Measurements from ENCODE around the gene BOK. TPM values are rescaled to one million over a fixed set of nuclear protein-coding genes. Genes with fewer than 3 reads are reported as not detected.
A peak's percentile ranks its signal among the peaks of the same experiment; 100 is the strongest.

The BOK gene
- total RNA-seq, 1 donor from 2014 or later = 110 TPM

- no peaks in the 10 kb centered on the region for H3K9me3 Mint-ChIP-seq (ENCODE audit: unreplicated experiment)
Measured at GRCh38 chr2:241618829-241619228, 60.3 kb downstream of the BOK start.

DNA sequence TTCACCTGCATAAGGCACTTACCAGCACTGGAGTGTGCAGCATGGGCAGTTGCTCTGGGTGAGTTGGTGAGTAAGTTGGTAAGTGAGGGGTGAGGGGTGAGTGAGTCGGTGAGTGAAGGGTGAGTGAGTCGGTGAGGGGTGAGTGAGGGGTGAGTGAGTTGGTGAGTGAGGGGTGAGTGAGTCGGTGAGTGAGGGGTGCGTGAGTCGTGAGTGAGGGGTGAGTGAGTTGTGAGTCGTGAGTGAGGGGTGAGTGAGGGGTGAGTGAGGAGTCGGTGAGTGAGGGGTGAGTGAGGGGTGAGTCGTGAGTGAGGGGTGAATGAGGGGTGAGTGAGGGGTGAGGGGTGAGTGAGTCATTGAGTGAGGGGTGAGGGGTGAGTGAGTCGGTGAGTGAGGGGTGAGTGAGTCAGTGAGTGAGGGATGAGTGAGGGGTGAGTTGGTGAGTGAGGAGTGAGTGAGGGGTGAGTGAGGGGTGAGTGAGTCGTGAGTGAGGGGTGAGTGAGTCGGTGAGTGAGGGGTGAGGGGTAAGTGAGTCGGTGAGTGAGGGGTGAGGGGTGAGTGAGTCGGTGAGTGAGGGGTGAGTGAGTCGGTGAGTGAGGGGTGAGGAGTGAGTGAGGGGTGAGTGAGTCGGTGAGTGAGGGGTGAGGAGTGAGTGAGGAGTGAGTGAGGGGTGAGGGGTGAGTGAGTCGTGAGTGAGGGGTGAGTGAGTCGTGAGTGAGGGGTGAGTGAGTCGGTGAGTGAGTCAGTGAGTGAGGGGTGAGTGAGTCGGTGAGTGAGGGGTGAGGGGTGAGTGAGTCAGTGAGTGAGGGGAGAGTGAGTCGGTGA, 61.3 kb downstream of the BOK start:
- peaks cover 13% of the 10 kb centered on the region for H3K4me1 Mint-ChIP-seq (ENCODE audit: unreplicated experiment)
- H3K27me3 Mint-ChIP-seq (ENCODE audit: unreplicated experiment) = peaks cover 9% of the 10 kb centered on the region
- no peak for TF ChIP-seq CTCF (IDR thresholded peaks at IDR 0.05; ENCODE audit: unreplicated experiment)
- H3K27ac Mint-ChIP-seq (ENCODE audit: unreplicated experiment) = no peak overlapping the region
- peak overlapping the region; percentile 65 for H3K4me3 Mint-ChIP-seq (ENCODE audit: unreplicated experiment)
- DNase-seq (ENCODE audit: low spot score) = no peak
- H3K36me3 Mint-ChIP-seq (ENCODE audit: low read depth, unreplicated experiment) = peaks cover 18% of the 10 kb centered on the region
- H3K9me3 Mint-ChIP-seq (ENCODE audit: unreplicated experiment) = no peaks in the 10 kb centered on the region

More at GRCh38 chr2:241618829-241619228, 60.3 kb downstream of the BOK start:
- Mint-ChIP-seq H3K27me3 (ENCODE audit: unreplicated experiment) (peaks cover 9% of the 10 kb centered on the region), H3K36me3 (ENCODE audit: low read depth, unreplicated experiment) (peaks cover 19% of the 10 kb centered on the region), H3K27ac (ENCODE audit: unreplicated experiment) (peak overlapping the region; percentile 93), H3K4me1 (ENCODE audit: unreplicated experiment) (peaks cover 13% of the 10 kb centered on the region), H3K4me3 (ENCODE audit: unreplicated experiment) (no peak overlapping the region)
- no peak for TF ChIP-seq CTCF (IDR thresholded peaks at IDR 0.05; ENCODE audit: unreplicated experiment)
- no peak for DNase-seq (ENCODE audit: low spot score)

GRCh38 chr2:241620419-241620769, 61.8 kb downstream of the BOK start:
- DNase-seq (ENCODE audit: low spot score) = no peak
- Mint-ChIP-seq H3K27me3 (ENCODE audit: unreplicated experiment) (peaks cover 6% of the 10 kb centered on the region), H3K9me3 (ENCODE audit: unreplicated experiment) (no peaks in the 10 kb centered on the region), H3K4me3 (ENCODE audit: unreplicated experiment) (no peak overlapping the region), H3K4me1 (ENCODE audit: unreplicated experiment) (peaks cover 13% of the 10 kb centered on the region), H3K36me3 (ENCODE audit: low read depth, unreplicated experiment) (peaks cover 16% of the 10 kb centered on the region), H3K27ac (ENCODE audit: unreplicated experiment) (no peak overlapping the region)
- no peak for TF ChIP-seq CTCF (IDR thresholded peaks at IDR 0.05; ENCODE audit: unreplicated experiment)

Other genes starting within 250 kb of the BOK start
- 364 TPM for gene HDLBP, start 243.1 kb upstream of the BOK start, total RNA-seq (ENCODE audit: unreplicated experiment)
- gene SEPTIN2, start 242.8 kb upstream of the BOK start, total RNA-seq (ENCODE audit: unreplicated experiment) = 487 TPM
- gene FARP2, start 202.5 kb upstream of the BOK start, total RNA-seq (ENCODE audit: unreplicated experiment) = 19.1 TPM
- gene STK25, start 50.2 kb upstream of the BOK start, total RNA-seq (ENCODE audit: unreplicated experiment) = 296 TPM
- gene THAP4, start 78.4 kb downstream of the BOK start, total RNA-seq (ENCODE audit: unreplicated experiment) = 42.5 TPM
- gene ATG4B, start 78.9 kb downstream of the BOK start, total RNA-seq (ENCODE audit: unreplicated experiment) = 124 TPM
- gene DTYMK, start 128.1 kb downstream of the BOK start, total RNA-seq (ENCODE audit: unreplicated experiment) = 42.3 TPM
- gene ING5, start 143.3 kb downstream of the BOK start, total RNA-seq (ENCODE audit: unreplicated experiment) = 19.9 TPM
- gene D2HGDH, start 175.9 kb downstream of the BOK start, total RNA-seq (ENCODE audit: unreplicated experiment) = 11.4 TPM
- gene GAL3ST2, start 218.1 kb downstream of the BOK start, total RNA-seq (ENCODE audit: unreplicated experiment) = not detected

All from endothelial cell (in vitro differentiated cells).